HCT116 (cell line): ENCODE data around the gene ALX4. TPM values are rescaled to one million over a fixed set of nuclear protein-coding genes. Genes with fewer than 3 reads are reported as not detected.

ENCODE experiments used
- ATAC-seq: fragments of 200-7000 bp; cut with Tn5 transposase; 2 replicates; pipeline ENCODE4 v1.9.1; 2020; ENCODE audit warnings: mild to moderate bottlenecking, moderate library complexity
- BruUV-seq: library from RNA; stranded (reverse); fragments of 400-500 nt; replicated peaks from 2 replicates; lab custom pipeline; 2021; lab: Mats Ljungman, UMichigan
- CTCF ChIA-PET: fragments of 300-600 bp; sonication (Branson Sonifier 250); formaldehyde crosslinking; loops from one replicate; lab custom pipeline; 2021; ENCODE audit warnings: antibody characterized with exemption; lab: Charles Lee
- POLR2A ChIA-PET: fragments of 300-600, 350-600 bp; sonication (Branson Sonifier 250); formaldehyde crosslinking; loops from one replicate; lab custom pipeline; 2021; ENCODE audit warnings: antibody characterized with exemption; lab: Charles Lee
- RAD21 ChIA-PET, 2 experiments: fragments of 300-600 bp; sonication (Branson Sonifier 250); formaldehyde crosslinking; loops; one replicate each; lab custom pipeline; 2023; ENCODE audit warnings: low total read pairs in 2 of 2; ENCODE audit not compliant: uncharacterized antibody in 2 of 2, unreplicated experiment in 2 of 2, low non-redundant PET in 1 of 2; lab: Charles Lee
- DNase-seq: peaks from one replicate; pipeline ENCODE4 v3.0.0-alpha.2; 2010; ENCODE audit warnings: low read depth, low spot score
- H2AFZ ChIP-seq: fragments of 200-600 bp; shearing (Covaris generic), sonication (generic); 2 replicates; pipeline ENCODE4 v1.6.1; 2017; ENCODE audit warnings: low read depth, mixed run types, mixed read lengths, antibody characterized with exemption, low read length; ENCODE audit not compliant: poor library complexity, severe bottlenecking
- H3K27ac ChIP-seq: 2 replicates; pipeline ENCODE4 v1.5.1; 2012; ENCODE audit warnings: low read depth, low read length
- H3K27me3 ChIP-seq: fragments of 200-600 bp; sonication (generic); 2 replicates; pipeline ENCODE4 v1.6.1; 2016; ENCODE audit warnings: mixed run types, low read length, mixed read lengths; ENCODE audit not compliant: insufficient read depth
- H3K36me3 ChIP-seq, 2 experiments: fragments of 200-500 bp in 1 of 2; fragments of 200-600 bp in 1 of 2; sonication (Bioruptor generic) in 1 of 2; sonication (generic) in 1 of 2; 2 replicates each; pipeline versions ENCODE4 v1.5.1 to v1.6.1; 2014 to 2016; ENCODE audit warnings: low read length in 2 of 2, inconsistent platforms in 1 of 2, mixed read lengths in 1 of 2, mixed run types in 1 of 2; ENCODE audit not compliant: insufficient read depth in 2 of 2, control insufficient read depth in 1 of 2
- H3K4me1 ChIP-seq, 2 experiments: fragments of 200-600 bp in 1 of 2; sonication (generic) in 1 of 2; 2 replicates each; pipeline versions ENCODE4 v1.5.1 to v1.6.1; 2012 to 2017; ENCODE audit warnings: low read length in 2 of 2, inconsistent platforms in 1 of 2, mild to moderate bottlenecking in 1 of 2, mixed read lengths in 1 of 2, mixed run types in 1 of 2, moderate library complexity in 1 of 2; ENCODE audit not compliant: insufficient read depth in 2 of 2, control insufficient read depth in 1 of 2
- H3K4me2 ChIP-seq: fragments of 200-600 bp; sonication (generic); 2 replicates; pipeline ENCODE4 v1.6.1; 2017; ENCODE audit warnings: mixed run types, low read length, mixed read lengths
- H3K4me3 ChIP-seq, 2 experiments: fragments of 200-600 bp in 1 of 2; sonication (generic) in 1 of 2; replicated peaks in 1 of 2; 2 replicates each; pipeline ENCODE4 v1.5.1; 2011 to 2016; ENCODE audit warnings: low read length in 2 of 2, control low read depth in 1 of 2, low read depth in 1 of 2, mild to moderate bottlenecking in 1 of 2, mixed read lengths in 1 of 2, mixed run types in 1 of 2
- H3K79me2 ChIP-seq: fragments of 200-600 bp; sonication (generic); 2 replicates; pipeline ENCODE4 v1.6.1; 2017; ENCODE audit warnings: mild to moderate bottlenecking, mixed run types, low read length, moderate library complexity, mixed read lengths; ENCODE audit not compliant: insufficient read depth
- H3K9ac ChIP-seq: fragments of 200-600 bp; sonication (generic); 2 replicates; pipeline ENCODE4 v1.6.1; 2016; ENCODE audit warnings: low read length, mixed read lengths
- H3K9me2 ChIP-seq: fragments of 200-600 bp; sonication (generic), shearing (Covaris generic); 2 replicates; pipeline ENCODE4 v1.6.1; 2017; ENCODE audit warnings: mixed run types, mild to moderate bottlenecking, moderate library complexity; ENCODE audit not compliant: insufficient read depth
- H3K9me3 ChIP-seq, 2 experiments: fragments of 200-500 bp in 1 of 2; fragments of 200-600 bp in 1 of 2; sonication (Bioruptor generic) in 1 of 2; sonication (generic) in 1 of 2; 2 replicates each; pipeline ENCODE4 v1.6.1; 2014 to 2017; ENCODE audit warnings: low read length in 2 of 2, mixed read lengths in 2 of 2, inconsistent platforms in 1 of 2, low read depth in 1 of 2, mild to moderate bottlenecking in 1 of 2, mixed run types in 1 of 2, moderate library complexity in 1 of 2; ENCODE audit not compliant: control insufficient read depth in 1 of 2, insufficient read depth in 1 of 2
- H4K20me1 ChIP-seq: fragments of 200-600 bp; sonication (generic), shearing (Covaris generic); 2 replicates; pipeline ENCODE4 v1.6.1; 2017; ENCODE audit warnings: mixed run types, mild to moderate bottlenecking, moderate library complexity; ENCODE audit not compliant: insufficient read depth
- CBX3 ChIP-seq: IDR thresholded peaks from 2 replicates; pipeline ENCODE4 v1.6.1; 2012; ENCODE audit warnings: low read depth
- CEBPB ChIP-seq: IDR thresholded peaks from 2 replicates; pipeline ENCODE4 v1.6.1; 2012; ENCODE audit warnings: low read depth
- CTCF ChIP-seq, 3 experiments: fragments of 200-600 bp in 1 of 3; sonication (generic) in 1 of 3; IDR thresholded peaks in 2 of 3; conservative IDR thresholded peaks in 1 of 3; 2 replicates each; pipeline ENCODE4 v1.5.1; 2012 to 2017; ENCODE audit warnings: low read depth in 2 of 3, low read length in 2 of 3, antibody characterized with exemption in 1 of 3, borderline replicate concordance in 1 of 3, control low read depth in 1 of 3, mild to moderate bottlenecking in 1 of 3, mixed read lengths in 1 of 3, mixed run types in 1 of 3, moderate library complexity in 1 of 3; ENCODE audit not compliant: insufficient read depth in 1 of 3
- EGR1 ChIP-seq: IDR thresholded peaks from 2 replicates; pipeline ENCODE4 v1.6.1; 2012; ENCODE audit warnings: low read depth
- EZH2 ChIP-seq: fragments of 200-600 bp; sonication (generic); IDR thresholded peaks from 2 replicates; pipeline ENCODE4 v1.6.1; 2017; ENCODE audit warnings: antibody characterized with exemption, mixed run types
- EZH2phosphoT487 ChIP-seq: fragments of 200-600 bp; IDR thresholded peaks from 2 replicates; pipeline ENCODE4 v1.6.1; 2018; ENCODE audit warnings: antibody characterized with exemption, borderline replicate concordance
- FOSL1 ChIP-seq: IDR thresholded peaks from 2 replicates; pipeline ENCODE4 v1.6.1; 2012; ENCODE audit warnings: low read depth
- MAX ChIP-seq: IDR thresholded peaks from 2 replicates; pipeline ENCODE4 v1.6.1; 2012
- POLR2A ChIP-seq: IDR thresholded peaks from 2 replicates; pipeline ENCODE4 v1.7.0; 2011; ENCODE audit warnings: borderline replicate concordance; ENCODE audit not compliant: insufficient read depth, insufficient read length; ENCODE audit errors: extremely low read depth
- POLR2AphosphoS5 ChIP-seq: IDR thresholded peaks from 2 replicates; pipeline ENCODE4 v1.6.1; 2011; ENCODE audit warnings: mild to moderate bottlenecking, low read depth, low read length, moderate library complexity
- RAD21 ChIP-seq: IDR thresholded peaks from 2 replicates; pipeline ENCODE4 v1.6.1; 2012; ENCODE audit warnings: low read depth, mild to moderate bottlenecking
- SIN3A ChIP-seq: IDR thresholded peaks from 2 replicates; pipeline ENCODE4 v1.6.1; 2012; ENCODE audit warnings: low read depth
- SP1 ChIP-seq: IDR thresholded peaks from 2 replicates; pipeline ENCODE4 v1.6.1; 2012; ENCODE audit warnings: low read depth
- YY1 ChIP-seq: IDR thresholded peaks from 2 replicates; pipeline ENCODE4 v1.6.1; 2011; ENCODE audit warnings: low read length, low read depth, moderate library complexity, mild to moderate bottlenecking; ENCODE audit not compliant: insufficient replicate concordance; ENCODE audit errors: extremely low read depth
- intact Hi-C: fragments of 100-400 bp; cut with micrococcal nuclease; formaldehyde crosslinking; loops from 2 replicates; pipeline ENCODE4 v1.10.0; 2022
- total RNA-seq: library from RNA; stranded (reverse); gene quantifications from one replicate; pipeline ENCODE4 v1.2.1, GENCODE V29; 2021; ENCODE audit not compliant: unreplicated experiment

Gene ALX4
- total RNA-seq, 1 experiment from 2014 or later, result not detected

- TF ChIP-seq FOSL1 (no peak), EGR1 (no peak), EZH2phosphoT487 (no peak), MAX (no peak), SP1 (no peak), SIN3A (no peak), CEBPB (no peak), POLR2AphosphoS5 (no peak), RAD21 (no peak), CBX3 (no peak), EZH2 (no peak), CTCF (IDR thresholded peaks at IDR 0.05 in 2 of 3, conservative IDR thresholded peaks at IDR 0.05 in 1 of 3; ENCODE audit: borderline replicate concordance in 1 of 3, insufficient read depth in 1 of 3, low read depth in 2 of 3, low read length in 2 of 3) (no peak), YY1 (no peak), POLR2A (no peak)
- ATAC-seq (no peak), DNase-seq (no peak)
- POLR2A ChIA-PET, result no interaction called here
- CTCF ChIA-PET, result interaction anchor here (0.8 kb wide), 1 partner anchor 8 kb away, joined by 3 read pairs; no protein-coding TSS in a partner anchor
- H3K4me3 ChIP-seq, result no peak overlapping the region
- H4K20me1 ChIP-seq, result no peaks in the 10 kb centered on the region
- no peaks in the 10 kb centered on the region for H3K27me3 ChIP-seq
- RAD21 ChIA-PET, result no interaction called here
- H3K36me3 ChIP-seq, result no peaks in the 10 kb centered on the region
- no peaks in the 10 kb centered on the region for H3K9me3 ChIP-seq
- H3K4me1 ChIP-seq, result peaks cover 0 to 6% of the 10 kb centered on the region in 2 experiments; a peak in 3 of 4 replicates
- no peak overlapping the region for H3K9ac ChIP-seq
- no peaks in the 10 kb centered on the region for H3K79me2 ChIP-seq
- intact Hi-C loops, result no loop called here
- no peak overlapping the region for H3K4me2 ChIP-seq
- H3K27ac ChIP-seq, result no peak overlapping the region
- no peaks in the 10 kb centered on the region for H3K9me2 ChIP-seq
- no TSS peak for BruUV-seq
- H2AFZ ChIP-seq, result no peak overlapping the region
Observed at GRCh38 chr11:44306918-44307244, 3.1 kb downstream of the ALX4 start.
